GM18870 (cell line): ENCODE measurements around the gene SLAMF9.

ENCODE experiments used
- ATAC-seq: cut with Tn5 transposase; IDR thresholded peaks from one replicate; pipeline ENCODE4 v1.9.1; 2021; ENCODE audit warnings: moderate library complexity; ENCODE audit not compliant: unreplicated experiment

The SLAMF9 gene

DNA sequence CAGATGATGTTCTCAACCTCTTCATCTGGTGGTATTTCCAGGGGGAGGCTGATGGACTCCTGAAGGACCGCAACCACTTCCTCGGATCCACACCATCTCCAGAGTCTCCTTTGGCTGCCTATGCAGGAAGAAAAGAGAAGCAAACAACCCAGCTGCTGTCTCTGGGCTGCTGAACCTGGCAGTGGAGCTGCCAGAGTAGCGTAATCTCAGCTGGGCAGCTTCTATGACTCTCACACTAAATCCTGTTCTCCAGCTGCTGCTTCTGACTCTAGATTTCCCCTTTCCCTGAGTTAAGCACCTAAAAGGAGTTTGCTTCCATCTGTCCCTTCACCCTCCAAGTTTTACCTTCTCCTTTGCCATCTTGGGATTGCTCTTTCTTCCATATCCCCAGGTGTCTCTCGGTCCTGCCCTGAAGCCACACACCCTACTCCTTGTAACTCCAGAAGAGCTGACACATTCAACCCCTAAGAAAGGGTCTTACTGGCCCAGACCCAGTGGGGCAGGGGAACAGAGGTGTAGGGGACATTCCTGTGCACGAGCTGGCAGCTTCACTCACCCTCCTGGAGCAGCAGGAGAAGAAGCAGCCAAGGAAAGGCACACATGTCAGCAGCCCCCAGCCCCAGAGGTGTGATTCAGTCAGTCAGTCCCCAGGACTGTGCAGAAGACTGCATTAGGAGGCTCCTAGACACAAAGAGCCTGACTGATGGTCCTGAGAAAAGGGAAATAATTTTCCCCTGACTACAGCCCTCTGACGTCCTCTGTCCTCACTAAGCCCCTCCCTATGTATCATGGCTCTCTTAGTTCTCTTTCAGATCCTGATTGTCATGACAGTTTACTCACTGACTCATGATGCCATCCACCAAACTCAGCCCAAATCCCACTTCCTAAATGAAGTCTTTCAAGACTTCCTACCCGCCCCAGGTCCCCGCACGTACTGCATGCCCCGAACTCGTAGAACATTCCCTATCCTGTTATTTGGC, at the start of gene SLAMF9:
Gene SLAMF9, minus strand, starts transcription at position 702 of the 980 bp plus-strand sequence. Its CDS starts 100 bp downstream, at position 602.
- ATAC-seq, result no peak

DNA sequence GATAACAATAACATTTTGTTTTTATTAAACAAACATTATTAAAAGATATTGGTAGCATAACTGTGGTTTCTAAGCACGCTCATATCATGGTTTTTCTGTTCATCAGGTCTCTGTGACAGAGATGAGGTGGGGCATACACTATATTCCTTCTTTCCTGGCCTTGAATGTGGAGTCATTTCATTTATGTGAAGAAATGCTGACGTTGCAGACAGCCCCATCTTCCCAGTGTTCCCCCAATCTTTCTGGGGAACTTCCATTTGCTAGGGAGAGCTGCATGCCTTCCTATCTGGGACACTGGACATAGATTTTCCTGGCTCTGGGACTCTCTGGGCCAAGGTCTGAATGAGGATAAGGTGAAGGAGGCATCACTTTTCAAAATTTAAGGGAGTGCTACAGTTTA, 47.4 kb upstream of the SLAMF9 start:
- no peak for ATAC-seq

DNA sequence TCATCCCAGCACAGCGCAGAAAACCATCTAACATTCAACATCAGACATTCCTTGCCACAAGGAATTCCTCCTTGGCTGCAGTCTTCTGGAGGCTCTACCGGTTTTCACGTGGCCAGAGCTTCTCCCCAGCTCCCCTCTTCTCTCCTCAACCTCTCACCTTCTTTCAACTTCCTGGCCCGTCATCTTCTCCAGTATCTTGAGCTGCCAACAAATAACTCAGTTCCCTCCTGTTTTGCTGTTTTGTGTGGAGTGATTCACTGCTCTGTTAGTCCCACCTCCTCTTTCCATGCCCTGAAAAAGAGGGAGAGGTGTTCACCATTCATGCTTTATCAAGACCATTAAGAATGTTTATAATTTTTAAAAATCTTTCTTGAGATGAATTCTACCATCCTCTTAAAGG, 45.2 kb upstream of the SLAMF9 start:
- ATAC-seq, result no peak

DNA sequence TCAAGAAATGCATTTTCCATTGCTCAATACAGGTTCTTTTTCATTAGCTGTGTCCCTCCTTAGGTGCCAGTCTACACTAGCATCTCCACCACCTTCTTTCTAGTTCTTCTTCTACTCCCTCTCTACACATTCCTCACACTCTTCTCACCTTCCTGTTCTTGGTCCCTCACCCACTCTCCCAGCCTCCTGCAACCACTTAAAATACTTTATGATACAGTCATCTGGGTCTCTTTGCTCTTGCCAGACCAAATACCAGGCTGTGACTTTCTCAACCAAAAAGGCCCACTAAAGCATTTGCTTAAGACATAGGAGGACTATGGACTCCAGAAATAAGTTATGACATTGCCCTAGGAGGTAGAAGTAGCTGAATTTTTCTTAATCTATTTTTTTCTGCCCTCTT, 42.6 kb upstream of the SLAMF9 start:
- ATAC-seq, result no peak

DNA sequence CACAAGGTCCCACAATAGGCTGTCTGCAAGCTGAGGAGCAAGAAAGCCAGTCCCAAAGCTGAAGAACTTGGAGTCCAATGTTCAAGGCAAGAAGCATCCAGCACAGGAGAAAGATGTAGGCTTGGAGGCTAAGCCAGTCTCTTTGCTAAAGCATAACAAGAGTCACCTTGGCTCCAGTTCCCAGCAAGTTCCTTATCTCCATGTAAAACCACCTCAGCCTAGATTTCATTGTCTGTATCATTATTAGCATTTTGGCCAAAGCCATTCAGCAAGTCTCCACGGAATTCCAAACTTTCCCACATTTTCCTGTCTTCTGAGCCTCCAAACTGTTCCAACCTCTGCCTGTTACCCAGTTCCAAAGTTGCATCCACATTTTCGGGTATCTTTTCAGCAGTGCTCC, 40.9 kb upstream of the SLAMF9 start:
- ATAC-seq, result no peak

DNA sequence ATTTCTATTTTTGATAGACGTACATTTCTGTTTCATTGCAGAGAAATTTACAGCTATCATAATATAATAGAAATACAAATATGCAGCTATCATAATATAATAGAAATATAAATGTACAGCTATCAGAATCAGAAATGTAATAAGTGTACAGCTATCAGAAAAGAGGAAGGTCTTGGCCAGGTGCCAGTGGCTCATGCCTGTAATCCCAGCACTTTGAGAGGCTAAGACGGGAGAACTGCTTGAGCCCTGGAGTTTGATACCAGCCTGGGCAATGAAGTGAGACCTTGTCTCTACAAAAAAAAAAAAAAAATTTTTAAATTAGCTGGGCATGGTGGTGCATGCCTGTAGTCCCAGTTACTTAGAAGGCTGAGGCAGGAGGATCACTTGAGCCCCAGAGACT, 39.9 kb upstream of the SLAMF9 start:
- ATAC-seq, result no peak

DNA sequence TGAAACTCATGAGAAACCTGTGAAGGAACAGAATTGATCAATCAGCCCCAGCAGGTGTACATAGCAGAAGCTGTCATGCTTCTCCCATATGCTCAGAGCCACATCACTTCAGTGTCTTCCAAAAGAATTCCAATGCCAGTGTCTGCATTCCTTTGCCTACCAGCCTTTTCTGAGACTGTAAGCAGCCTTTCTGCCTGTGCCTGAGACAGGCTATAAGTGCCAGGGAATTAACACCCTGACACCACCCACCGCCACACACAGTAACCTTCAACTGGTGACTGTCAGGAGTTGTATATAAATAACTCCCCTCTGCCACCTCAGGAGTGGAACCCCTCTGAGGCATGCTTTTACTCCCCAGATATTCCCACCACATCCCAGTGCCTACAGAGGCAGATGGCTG, 38.1 kb upstream of the SLAMF9 start:
- ATAC-seq, result no peak

DNA sequence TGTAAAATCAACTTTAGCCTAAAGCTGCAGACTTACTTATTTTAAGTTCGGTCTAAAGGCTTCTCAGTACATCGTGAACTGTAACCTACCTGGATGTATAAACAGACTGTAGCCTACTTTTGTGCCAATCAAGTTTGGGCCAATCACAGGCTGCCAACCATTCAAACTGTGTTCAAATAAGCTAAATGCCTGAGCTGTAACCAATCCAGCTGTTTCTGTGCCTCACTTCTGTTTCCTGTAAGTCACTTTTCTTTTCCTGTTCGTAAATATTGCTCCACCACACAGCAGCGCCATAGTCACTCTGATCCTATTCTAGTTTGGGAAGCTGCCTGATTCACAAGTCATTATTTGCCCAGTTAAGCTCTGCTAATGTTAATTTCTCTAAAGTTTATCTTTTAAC, 37.5 kb upstream of the SLAMF9 start:
- no peak for ATAC-seq

DNA sequence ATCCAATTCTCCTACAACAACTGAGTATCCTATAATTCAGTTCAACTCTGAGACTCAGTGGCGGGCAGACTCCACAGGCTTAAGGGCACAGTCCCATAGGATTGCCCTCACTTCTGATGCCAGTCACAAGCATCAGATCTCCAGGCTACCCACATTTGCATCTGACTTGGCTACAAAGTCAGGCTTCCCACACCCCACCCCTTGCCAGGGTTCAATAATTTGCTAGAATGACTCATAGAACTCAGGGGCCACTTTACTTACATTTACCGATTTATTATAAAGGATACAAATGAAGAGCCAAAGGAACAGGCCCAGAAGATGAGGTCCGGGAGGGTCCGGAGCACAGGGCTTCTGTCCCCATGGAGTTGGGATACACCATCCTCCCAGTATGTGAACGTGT, 36.0 kb upstream of the SLAMF9 start:
- no peak for ATAC-seq

DNA sequence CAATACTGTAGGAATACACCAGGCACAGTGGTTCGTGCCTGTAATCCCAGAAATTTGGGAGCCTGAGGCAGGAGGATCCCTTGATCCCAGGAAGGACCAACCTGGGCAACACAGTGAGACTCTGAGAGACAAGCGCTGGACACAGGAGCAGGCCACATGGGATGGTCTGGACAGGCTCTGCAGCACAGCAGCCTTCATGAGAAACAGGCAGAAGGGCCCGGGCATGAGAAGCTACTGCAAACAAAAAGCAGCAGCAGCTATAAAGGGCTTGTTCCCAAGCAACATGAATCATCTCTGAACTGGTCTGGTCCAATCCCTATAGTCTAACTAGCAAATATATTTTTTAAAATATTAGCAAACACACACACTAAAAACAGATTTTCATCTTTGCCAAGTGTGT, 35.5 kb upstream of the SLAMF9 start:
- no peak for ATAC-seq

DNA sequence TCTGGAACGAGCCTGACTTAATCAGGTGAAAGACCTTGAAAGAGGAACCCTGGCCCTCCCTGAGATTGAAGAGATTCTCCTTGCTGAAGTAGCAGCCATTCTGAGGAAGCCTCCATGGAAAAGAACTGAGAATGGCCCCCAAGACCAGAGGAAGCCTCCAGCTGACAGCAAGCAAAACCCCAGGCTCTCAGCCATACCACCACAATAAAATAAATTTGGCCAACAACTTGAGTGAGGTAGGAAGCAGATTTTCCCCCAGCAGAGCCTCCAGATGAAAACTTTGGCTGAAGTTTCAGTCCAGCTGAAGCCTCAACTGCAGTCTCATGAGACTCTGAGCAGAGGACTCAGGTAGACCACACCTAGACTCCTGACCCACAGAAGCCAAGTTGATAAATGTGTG, 34.0 kb upstream of the SLAMF9 start:
- ATAC-seq, result no peak

DNA sequence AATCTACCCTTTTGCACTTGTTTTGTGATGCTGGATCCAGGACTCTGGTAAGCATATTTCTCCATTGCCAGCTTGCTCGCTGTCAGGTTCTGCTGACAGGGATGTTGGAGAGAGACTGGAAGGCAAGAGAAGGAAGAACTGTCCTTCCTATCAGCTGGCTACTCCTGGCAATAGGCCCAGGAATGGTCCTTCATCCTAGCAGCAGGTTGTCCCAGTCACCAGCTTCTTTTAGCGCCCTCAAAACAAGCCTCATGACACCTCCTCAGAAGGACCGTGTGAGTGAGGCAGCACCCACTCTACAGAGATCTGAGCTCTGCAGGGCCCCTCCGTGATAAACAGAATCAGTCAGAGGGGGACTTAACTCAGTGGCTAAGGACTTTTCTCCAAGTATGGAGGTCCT, 33.1 kb upstream of the SLAMF9 start:
- ATAC-seq, result no peak

DNA sequence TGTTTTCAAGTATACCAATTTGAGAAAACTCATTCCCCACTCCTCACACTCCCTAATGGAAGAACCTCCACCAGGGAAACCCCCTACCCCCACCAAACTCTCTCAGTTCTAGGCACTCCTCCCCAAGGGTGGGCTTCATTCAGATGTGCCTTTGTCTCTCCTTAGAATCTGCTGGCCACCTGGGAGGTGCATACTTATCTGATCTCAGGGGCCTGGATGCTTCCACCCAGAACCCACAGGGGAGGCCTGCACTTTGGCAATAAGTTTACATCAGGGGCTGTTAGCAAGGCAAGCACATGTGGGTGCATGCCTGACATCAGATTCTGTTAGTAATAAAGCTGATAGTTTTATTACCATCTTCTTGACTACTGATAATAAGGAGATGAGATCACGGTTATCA, 32.5 kb upstream of the SLAMF9 start:
- no peak for ATAC-seq

DNA sequence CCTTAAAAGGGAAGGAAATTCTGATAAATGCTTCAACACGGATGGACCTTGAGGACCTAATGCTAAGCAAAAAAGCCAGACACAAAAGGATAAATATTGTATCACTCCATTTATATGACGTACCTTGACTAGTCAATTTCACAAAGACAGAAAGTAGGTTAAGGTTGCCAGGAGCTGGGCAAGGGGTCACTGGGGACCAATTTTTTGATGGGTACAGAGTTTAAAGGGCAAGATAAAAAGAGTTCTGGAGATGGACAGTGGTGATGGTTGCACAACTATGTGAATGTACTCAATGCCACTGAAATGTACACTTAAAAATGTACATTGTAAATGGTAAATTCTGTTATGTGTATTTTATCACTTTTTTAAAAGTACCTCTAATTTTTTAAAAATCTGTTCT, 32.1 kb upstream of the SLAMF9 start:
- ATAC-seq, result no peak

DNA sequence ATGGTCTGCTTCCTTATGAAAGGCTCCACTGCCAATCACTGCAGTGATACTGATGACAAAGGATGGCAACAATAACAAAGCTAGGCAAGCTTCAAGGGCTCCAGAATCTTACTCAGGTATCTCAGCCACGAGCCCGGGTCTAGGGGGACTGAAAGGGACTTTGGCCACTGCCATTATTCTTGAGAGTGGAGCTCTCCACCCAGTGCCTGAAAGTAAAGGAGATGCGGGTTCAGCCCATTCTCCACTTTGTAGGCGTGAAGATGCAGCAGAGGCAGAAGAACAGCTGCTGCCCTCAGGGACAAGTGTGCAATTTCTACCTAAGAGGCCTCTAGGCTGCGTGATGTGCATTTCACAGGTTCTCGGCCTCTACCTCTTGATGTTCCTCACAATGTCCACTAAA, 31.4 kb upstream of the SLAMF9 start:
- ATAC-seq, result no peak

DNA sequence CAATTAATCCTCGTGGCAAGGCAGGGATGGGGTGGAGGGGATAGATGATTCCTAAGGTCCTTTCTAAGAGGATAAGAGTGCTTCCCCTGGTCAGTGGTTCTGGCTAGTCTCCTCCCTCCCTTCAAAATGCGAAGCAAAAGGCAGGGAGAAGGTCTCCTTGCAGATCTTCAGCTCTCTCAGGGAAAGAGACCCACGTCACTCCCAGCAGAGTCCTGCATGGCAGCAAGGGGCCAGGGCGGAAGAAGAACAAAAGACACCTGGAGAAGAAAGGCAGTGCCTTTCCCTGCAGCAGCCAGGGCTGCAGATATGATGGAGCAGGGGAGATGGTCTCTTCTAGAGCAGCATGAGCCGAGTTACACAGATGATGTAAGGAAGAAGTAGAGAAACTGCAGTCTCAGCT, 29.6 kb upstream of the SLAMF9 start:
- ATAC-seq, result no peak

DNA sequence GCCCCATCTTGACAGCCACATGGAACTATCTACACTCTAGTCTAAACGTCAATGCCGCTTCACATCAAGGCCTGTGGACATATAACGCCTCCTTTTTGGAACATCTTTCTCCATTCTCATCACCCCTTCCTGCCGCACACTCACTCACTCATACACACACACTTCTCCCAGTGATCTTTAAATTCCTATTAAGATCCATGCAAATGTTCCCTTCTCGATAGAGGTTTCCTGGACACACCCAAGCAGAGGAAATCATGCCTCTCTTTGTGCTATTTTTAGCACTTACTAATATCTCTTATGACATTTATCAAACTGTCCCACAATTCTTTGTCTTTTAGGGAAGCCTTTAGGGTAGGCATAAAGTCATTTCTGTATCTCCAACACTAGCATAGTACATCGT, 28.2 kb upstream of the SLAMF9 start:
- ATAC-seq, result no peak

DNA sequence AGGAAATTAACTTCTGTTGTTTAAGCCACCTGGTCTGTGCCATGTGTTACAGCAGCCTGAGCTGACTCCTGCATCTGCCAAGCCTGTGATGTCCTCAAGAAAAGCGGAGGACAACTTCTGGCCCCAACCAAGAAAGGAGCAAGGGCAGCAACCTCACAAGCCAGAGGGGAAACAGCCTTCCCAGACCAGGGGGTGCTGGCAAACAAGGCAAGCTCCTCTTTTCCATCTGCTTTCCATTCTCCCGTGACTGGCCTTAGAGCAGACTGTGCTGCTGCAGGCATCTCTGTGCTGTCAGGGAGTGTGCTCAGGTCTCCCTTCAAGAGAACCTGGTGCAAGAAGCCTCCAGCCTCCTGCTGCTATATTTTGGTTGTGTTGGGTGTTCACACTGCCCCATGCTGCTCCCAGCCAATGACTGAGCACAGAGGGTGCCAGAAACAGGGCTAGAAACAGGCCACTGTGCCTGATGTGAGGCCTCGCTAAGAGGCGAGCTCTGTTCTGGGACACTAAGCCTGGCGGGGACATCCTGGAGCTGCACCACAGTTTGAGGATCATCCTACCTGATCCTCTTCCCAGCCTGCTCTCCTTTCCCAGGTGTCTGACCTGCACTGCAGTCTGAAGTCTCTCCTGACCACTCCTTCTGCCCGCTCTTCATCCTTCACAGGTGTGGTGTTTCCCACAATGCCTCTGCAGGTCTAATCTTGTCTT, 27.5 kb upstream of the SLAMF9 start:
- ATAC-seq, result no peak

DNA sequence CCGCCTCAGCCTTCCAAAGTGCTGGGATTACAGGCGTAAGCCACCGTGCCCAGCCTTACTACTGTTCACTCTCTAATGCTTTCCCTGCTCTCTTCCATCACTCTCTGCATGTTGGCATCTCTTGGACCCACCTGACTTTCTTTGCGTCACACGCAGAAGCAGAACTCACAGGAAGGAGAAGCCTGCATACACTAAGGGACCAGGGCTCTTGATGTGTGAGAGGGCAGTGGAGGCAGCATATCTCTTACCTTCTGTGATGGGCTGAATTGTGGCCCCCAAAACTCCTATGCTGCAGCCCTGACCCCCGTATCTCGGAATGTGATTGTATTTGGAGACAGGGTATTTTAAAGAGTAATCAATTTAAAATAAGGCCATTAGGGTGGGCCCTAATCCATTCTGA, 26.7 kb upstream of the SLAMF9 start:
- no peak for ATAC-seq

DNA sequence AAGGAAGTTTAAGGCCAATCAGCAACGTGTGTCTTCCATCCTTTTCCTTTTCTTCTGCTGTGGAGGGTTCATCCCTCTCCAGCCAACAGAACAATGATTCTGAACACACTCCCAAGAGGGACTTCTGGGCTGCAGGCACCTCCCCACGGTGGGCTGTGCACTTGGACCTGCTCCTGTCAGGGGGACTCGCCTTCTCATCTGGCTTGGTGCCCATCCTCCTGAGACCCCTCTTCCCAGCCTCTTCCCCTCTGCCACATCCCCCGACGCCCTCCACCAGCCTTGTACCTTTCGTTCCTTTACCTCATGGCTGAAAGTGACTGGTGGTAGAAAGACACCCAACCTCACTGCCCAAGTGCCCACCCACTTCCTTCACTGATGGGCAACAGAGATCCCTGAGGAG, 26.0 kb upstream of the SLAMF9 start:
- ATAC-seq, result no peak

DNA sequence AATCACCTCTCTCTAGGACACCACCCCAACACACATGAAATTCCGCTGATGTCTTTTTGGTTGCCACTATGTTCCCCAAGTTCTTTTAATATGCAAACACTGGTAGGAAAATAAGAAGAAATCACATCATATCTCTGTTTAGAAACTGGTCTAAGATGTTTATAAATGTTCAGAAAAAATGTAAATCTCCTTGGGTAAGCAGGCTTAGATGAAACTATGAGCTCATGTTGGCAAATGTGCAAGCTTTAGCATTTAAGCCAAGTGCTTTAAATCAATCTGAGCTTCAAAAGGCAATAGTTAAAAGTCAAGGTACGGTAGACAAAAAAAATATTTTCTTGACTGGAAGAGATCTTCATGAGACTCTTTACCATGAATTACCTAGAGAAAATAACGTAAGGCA, 25.2 kb upstream of the SLAMF9 start:
- ATAC-seq, result no peak

DNA sequence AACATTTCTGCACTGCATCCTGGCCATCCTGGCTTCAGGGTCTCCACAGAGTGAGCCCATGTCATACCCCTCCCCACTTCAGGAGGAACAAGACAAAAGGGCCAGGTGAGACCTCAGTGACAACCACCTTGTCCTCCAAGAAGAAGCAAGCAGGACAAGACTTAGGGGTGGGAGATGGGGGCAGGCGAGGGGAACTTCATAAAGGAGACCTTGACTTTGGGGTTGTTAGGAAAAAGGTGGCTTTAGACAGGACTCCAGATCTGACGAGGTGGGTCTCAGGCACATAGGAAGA, 24.0 kb upstream of the SLAMF9 start:
- ATAC-seq, result no peak
